HG03097 (cell line): ENCODE data around the gene ZNF213.

Source experiments
- ATAC-seq: cut with Tn5 transposase; IDR thresholded peaks from one replicate; pipeline ENCODE4 v1.9.1; 2021; ENCODE audit not compliant: unreplicated experiment, low FRiP score

ZNF213 gene

GRCh38 chr16:3099732-3100499, 34.9 kb upstream of the ZNF213 start:
- ATAC-seq, result no peak

DNA sequence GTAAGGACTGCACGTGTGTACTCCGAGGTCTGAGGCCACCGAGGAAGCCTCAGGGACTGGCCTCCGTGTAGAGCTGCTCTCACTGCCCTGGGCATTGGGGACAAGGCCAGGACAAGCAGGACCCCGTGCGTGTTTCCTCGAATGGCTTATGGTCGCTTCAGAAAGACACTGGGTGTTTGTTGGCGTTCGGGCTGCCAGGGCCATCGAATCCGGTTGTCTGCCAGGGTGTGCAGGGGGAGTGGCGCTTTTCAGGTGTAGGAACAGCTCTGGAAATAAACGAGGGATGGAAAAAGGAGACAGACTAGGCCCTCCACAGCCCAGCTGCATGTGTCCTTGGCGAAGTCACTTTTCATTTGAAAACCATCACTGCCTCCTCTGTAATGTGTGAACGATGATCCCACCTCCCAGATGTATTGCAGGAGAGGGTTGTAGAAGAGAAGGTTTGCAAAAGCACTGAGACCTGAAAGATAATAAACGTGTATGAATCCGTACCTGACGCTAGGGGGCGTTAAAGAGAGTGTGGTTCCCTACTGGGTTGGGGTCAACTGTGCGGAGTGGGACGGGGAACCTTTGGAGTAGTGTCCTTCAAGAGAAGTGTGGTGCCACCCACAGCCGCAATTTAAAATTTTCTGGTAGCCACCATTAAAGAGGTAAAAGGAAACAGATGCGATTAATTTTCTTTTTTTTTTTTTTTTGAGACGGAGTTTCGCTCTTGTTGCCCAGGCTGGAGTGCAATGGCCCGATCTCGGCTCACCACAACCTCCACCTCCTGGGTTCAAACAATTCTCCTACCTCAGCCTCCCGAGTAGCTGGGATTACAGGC, 33.6 kb upstream of the ZNF213 start:
- no peak for ATAC-seq

DNA sequence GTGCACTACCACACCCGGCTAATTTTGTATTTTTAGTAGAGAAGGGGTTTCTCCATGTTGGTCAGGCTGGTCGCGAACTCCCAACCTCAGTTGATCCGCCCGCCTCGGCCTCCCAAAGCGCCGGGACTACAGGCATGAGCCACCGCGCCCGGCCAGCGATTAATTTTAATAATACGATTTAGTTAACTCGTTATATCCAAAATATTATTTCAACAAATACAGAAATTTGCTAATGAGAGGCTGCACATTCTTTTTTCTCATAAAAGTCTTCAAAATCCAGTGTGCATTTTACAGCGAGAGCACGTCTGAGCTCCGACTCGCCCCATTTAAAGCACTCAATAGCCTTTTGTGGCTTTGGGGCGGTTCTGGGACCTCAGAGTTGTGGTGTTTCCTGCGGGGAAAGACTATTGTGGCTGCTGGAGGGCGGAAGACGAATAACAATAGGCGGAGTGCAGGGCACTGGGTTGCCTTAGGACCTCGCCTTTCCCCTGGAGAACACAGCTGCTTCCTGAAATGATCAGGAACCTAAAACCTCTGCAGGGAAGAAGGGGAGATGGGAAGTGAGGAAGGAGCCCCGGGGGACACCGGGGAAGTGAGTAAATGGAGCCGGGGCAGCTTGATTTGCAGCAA, 32.9 kb upstream of the ZNF213 start:
- ATAC-seq, result no peak

- ATAC-seq, result peak; percentile 72
These were observed 28.5 kb upstream of the ZNF213 start for GRCh38 chr16:3106205-3106928.

DNA sequence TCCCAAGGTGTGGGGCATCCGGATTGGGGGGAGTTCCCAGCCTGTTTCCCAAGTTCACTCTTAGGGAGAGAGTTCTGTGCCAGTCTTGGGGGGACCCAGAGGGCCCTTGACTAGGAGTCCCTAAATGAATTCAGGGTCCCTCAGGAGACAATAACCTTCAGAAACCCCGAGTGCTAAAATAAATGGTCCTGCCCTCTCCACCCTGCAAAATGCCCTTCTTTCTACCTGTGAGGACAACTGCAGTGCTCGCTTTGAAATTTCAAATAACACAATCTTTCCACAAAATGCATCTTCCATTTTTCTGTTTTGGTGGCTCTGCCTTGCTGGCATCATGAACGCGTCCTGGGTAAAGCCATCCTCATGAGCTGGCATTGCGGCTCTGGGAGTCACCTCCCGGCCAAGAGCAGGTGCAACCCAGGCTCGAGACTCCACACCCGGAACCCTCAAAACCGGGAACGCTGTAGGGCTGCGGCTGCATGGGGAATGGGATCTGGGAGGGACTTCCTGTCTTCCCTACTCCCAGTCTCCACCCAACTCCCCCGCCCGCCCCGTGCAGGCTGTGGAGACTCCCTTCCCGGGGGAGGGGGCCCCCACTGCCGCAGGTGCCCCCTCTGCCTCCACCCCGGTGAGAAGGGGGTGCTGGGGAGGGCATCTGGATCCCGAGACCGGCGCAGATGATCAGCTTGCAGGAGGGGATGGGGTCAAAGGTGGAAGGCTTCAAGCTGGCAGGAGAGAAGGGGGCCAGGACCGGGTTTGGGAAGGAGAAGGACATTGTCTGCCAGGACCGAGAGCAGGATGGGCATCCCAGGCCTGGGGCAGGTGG, 22.6 kb upstream of the ZNF213 start, which contains the start of gene ZNF205:
TSS of gene ZNF205 (plus strand) at position 529 of the 823 bp plus-strand sequence. CDS start 845 bp downstream, outside the sequence.
- ATAC-seq, result no peak

DNA sequence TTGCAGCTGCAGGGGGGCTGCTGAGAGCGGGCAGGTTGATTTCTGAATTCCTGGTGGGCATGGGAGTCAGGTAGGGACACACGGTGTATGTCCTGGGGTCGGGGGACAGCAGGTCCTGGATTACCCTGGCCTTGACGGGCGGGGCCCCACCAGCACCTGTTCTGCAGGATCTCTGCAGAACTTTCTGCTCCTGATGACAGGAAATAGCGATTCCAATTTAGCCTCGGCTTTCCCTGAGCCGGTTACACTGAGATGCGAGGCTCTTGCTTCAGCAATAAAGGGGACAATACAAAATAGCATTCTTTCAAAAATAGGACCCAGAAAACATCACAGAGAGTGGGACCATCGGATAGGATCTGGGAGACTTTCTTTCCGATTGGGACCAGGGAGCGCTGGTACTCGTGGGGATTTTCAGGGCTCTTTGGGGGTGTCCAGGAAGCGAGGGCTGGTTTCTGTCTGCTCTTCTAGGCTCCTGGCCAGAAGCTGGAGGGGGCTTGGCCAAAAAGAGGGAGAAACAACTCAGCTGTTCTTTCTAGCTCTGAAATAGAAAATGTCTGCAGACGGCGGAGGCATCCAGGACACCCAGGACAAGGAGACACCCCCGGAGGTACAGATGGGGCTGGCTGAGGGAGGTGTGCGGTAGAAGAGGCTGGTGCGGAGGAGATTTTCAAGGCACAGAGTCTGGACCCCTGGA, 21.8 kb upstream of the ZNF213 start:
- no peak for ATAC-seq

- no peak for ATAC-seq
These were observed 20.9 kb upstream of the ZNF213 start for GRCh38 chr16:3113765-3114479.

GRCh38 chr16:3115003-3115402, 19.8 kb upstream of the ZNF213 start:
- no peak for ATAC-seq

- ATAC-seq, result no peak
These were observed 19.3 kb upstream of the ZNF213 start for GRCh38 chr16:3115561-3115960.

DNA sequence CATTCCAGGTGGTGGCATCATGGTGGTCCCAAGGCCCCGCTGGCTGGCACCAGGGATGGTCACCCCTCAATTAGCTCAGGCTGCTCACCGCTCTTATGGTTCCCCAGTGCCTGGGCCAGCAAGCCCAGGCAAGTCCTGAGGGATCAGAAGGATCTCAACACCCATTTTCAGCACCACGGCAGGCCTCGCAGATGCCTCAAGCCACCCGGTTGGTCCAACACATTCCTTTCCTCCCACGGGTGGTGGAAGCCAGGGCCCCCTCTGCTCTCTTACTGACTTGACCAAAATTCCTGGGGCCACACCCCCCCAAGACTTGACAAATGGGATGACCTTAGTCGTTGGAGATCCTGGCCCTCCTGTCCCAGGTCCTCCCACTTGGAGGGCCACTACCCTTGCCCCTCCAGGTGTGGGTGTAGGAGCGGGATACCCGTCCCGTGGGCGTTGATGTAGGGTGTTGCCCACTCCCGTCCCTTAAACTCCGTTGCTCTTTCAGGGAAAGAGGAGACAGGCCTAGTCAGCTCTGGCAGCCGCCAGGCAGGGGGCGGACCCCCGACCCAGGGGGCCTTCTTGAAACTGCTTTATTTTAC, 16.5 kb upstream of the ZNF213 start:
- ATAC-seq, result no peak

- ATAC-seq, result no peak
These were observed 16.0 kb upstream of the ZNF213 start for GRCh38 chr16:3118846-3119245.

DNA sequence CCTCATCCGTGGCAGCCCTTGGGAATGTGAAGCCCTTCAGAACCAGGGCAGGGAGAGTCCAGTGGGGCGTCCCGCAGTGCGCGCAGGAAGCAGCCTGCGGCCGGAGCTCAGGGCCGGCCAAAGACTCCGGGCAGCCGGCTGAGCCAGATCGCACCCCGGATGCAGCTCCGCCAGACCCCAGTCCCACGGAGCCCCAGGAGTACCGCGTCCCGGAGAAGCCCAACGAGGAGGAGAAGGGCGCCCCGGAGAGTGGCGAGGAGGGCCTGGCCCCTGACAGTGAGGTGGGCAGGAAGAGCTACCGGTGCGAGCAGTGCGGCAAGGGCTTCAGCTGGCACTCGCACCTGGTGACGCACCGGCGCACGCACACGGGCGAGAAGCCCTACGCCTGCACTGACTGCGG, 15.5 kb upstream of the ZNF213 start:
- ATAC-seq, result no peak

- no peak for ATAC-seq
These were observed 15.0 kb upstream of the ZNF213 start for GRCh38 chr16:3119701-3120408.

- ATAC-seq, result no peak
These were observed 14.4 kb upstream of the ZNF213 start for GRCh38 chr16:3120435-3120834.

DNA sequence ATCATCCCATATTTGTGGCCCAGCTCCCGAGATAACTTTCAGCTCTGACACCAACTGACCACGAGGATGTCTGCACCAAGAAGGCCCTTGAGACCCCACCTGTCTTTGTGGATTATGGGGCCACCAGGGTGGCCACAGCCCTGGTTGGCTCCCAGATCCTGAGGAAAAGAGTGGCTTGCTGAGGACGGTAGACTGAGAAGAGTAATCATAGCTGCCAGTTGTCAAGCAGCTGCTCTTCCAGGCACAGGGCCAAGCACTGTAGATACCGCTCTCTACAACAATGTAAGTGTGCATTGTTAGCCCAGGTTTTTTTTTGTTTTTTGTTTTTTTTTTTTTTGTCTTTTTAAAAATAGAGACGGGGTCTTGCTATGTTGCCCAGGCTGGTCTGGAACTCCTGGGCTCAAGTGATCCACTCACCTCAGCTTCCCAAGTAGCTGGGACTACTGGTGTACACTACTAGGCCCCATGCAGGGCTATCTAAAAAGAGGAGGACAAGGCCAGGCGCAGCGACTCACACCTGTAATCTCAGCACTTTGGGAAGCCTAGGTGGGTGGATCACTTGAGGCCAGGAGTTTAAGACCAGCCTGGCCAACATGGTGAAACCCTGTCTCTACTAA, 12.9 kb upstream of the ZNF213 start:
- ATAC-seq, result no peak

GRCh38 chr16:3122926-3123570, 11.8 kb upstream of the ZNF213 start:
- ATAC-seq, result no peak
